Erythroblast (primary cell): ENCODE measurements around the gene NRF1.

ENCODE experiments used
- GATA1 ChIP-seq: IDR thresholded peaks from 2 replicates; pipeline ENCODE4 v1.6.1; 2011; ENCODE audit warnings: low read depth, mild to moderate bottlenecking, control low read depth, low read length, moderate library complexity
- POLR2A ChIP-seq: IDR thresholded peaks from 2 replicates; pipeline ENCODE4 v1.6.1; 2011; ENCODE audit warnings: mild to moderate bottlenecking, low read length

- TF ChIP-seq POLR2A (no peak), GATA1 (no peak)
Measured at GRCh38 chr7:129773328-129773731, 161.8 kb downstream of the NRF1 start.
